Transverse colon (tissue), 4 donors: ENCODE results near the gene PRG3. TPM values are rescaled to one million over a fixed set of nuclear protein-coding genes. Genes with fewer than 3 reads are reported as not detected.

Experiments used
- DNase-seq: peaks from one replicate; pipeline ENCODE4 v3.0.0-alpha.2; 2019
- H3K27ac ChIP-seq, 4 donors: fragments of 200-600 bp; sonication (generic); 2 replicates each; pipeline ENCODE4 v1.5.1; 2016 to 2018; ENCODE audit warnings: inconsistent platforms in 4 of 4
- H3K27me3 ChIP-seq: fragments of 200-600 bp; sonication (generic); 2 replicates; pipeline ENCODE4 v1.5.1; 2017; ENCODE audit warnings: inconsistent platforms
- H3K36me3 ChIP-seq, 4 donors: fragments of 200-600 bp; sonication (generic); 2 replicates each; pipeline ENCODE4 v1.5.1; 2017 to 2019; ENCODE audit warnings: inconsistent platforms in 4 of 4
- H3K4me1 ChIP-seq, 4 donors: fragments of 200-600 bp; sonication (generic); 2 replicates each; pipeline ENCODE4 v1.5.1; 2017 to 2020; ENCODE audit warnings: inconsistent platforms in 4 of 4
- H3K4me3 ChIP-seq, 4 donors: fragments of 200-600 bp; sonication (generic); 1 replicate in 1 of 4; 2 replicates in 3 of 4; pipeline versions ENCODE4 v1.5.1 to v1.6.1; 2017 to 2019; ENCODE audit warnings: inconsistent platforms in 4 of 4
- H3K9me3 ChIP-seq, 2 donors: fragments of 200-600 bp; sonication (generic); 2 replicates each; pipeline ENCODE4 v1.5.1; 2017 to 2019; ENCODE audit warnings: inconsistent platforms in 2 of 2
- CTCF ChIP-seq, 5 experiments: fragments of 200-600 bp in 3 of 5; fragments of 450-650 bp in 2 of 5; sonication (generic) in 3 of 5; IDR thresholded peaks; 1 replicate in 2 of 5; 2 replicates in 3 of 5; pipeline ENCODE4 v1.5.1; 2016 to 2017; ENCODE audit warnings: antibody characterized with exemption in 5 of 5, inconsistent platforms in 3 of 5, mild to moderate bottlenecking in 2 of 5, moderate library complexity in 1 of 5
- EP300 ChIP-seq: sonication (generic); formaldehyde crosslinking; IDR thresholded peaks from one replicate; pipeline ENCODE4 v1.6.1; 2017; ENCODE audit warnings: antibody characterized with exemption, low read depth
- POLR2A ChIP-seq: fragments of 450-650 bp; IDR thresholded peaks from one replicate; pipeline ENCODE4 v1.6.1; 2016; ENCODE audit warnings: antibody characterized with exemption, mild to moderate bottlenecking, moderate library complexity
- POLR2AphosphoS5 ChIP-seq, 3 donors: sonication (generic); formaldehyde crosslinking; IDR thresholded peaks; one replicate each; pipeline ENCODE4 v1.6.1; 2016; ENCODE audit warnings: antibody characterized with exemption in 3 of 3
- WGBS, 2 donors: methylation state at CpG; one replicate each; pipeline ENCODE4 v1.1.5; 2018; ENCODE audit warnings: low coverage in 1 of 2; 5-methylcytosine and 5-hydroxymethylcytosine counted together
- in situ Hi-C, 4 donors: fragments of 200-750 bp; cut with MboI; loops; one replicate each; pipeline versions ENCODE4 v1.15.0 to v1.15.1; 2017; ENCODE audit warnings: low sequenced_read_pairs in 3 of 4, low pct_ligation_motif_present in 1 of 4, low pct_unique_long_range_greater_than_20kb in 1 of 4
- intact Hi-C: fragments of 100-400 bp; cut with DNase I; formaldehyde crosslinking; loops from one replicate; pipeline ENCODE4 v1.15.1; 2023; ENCODE audit warnings: low total_unique reads
- total RNA-seq, 4 donors: library from RNA; depleted of rRNA; stranded (reverse); fragments of >200 nt; gene quantifications; one replicate each; pipeline ENCODE4 v1.1.0, GENCODE V29; 2016

The PRG3 gene
- total RNA-seq, 4 donors from 2014 or later = not detected

GRCh38 chr11:57373146-57373545 lies 7.8 kb downstream of the PRG3 start:
- no peaks in the 10 kb centered on the region for H3K9me3 ChIP-seq
- H3K4me1 ChIP-seq = no peaks in the 10 kb centered on the region
- in situ Hi-C loops = no loop called here
- H3K4me3 ChIP-seq = no peak overlapping the region
- no peaks in the 10 kb centered on the region for H3K36me3 ChIP-seq
- 48 to 80% methylated on average over 1 to 3 of the region's 3 CpGs for WGBS, 2 donors
- H3K27me3 ChIP-seq = no peaks in the 10 kb centered on the region
- intact Hi-C loops = no loop called here
- no peak for TF ChIP-seq EP300
- TF ChIP-seq CTCF (IDR thresholded peaks at IDR 0.05) = no peak
- no peak for TF ChIP-seq POLR2AphosphoS5 (IDR thresholded peaks at IDR 0.05)
- no peak for TF ChIP-seq POLR2A
- no peak for DNase-seq
- H3K27ac ChIP-seq = no peak overlapping the region

DNA sequence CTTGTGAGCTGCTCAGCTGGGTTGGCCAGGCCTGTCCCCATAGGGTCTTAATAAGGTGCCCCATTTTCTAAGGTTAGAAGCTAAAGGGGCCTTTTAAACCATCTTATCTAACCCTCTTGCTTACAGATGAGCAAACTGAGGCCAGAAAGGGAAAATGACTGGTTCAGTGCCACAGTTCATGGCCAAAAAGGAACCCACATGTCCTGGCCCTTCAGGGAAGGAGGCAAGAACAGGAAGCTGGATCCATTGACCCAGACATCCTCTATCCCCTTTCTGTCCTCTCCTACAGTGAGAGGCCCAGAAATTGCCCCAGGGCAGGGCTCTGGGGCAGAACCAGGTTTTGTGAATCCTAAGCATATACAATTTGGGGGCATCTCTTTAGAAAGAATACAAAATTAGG lies 10.0 kb downstream of the PRG3 start:
- Histone ChIP-seq H3K4me1 (no peaks in the 10 kb centered on the region), H3K9me3 (no peaks in the 10 kb centered on the region), H3K27ac (no peak overlapping the region), H3K27me3 (no peaks in the 10 kb centered on the region), H3K36me3 (no peaks in the 10 kb centered on the region), H3K4me3 (no peak overlapping the region)
- TF ChIP-seq POLR2AphosphoS5 (IDR thresholded peaks at IDR 0.05) (no peak), POLR2A (no peak), EP300 (no peak), CTCF (IDR thresholded peaks at IDR 0.05) (no peak)
- in situ Hi-C loops = no loop called here
- DNase-seq = no peak
- intact Hi-C loops = no loop called here

GRCh38 chr11:57370251-57370650 lies 10.7 kb downstream of the PRG3 start:
- Histone ChIP-seq H3K9me3 (no peaks in the 10 kb centered on the region), H3K4me3 (no peak overlapping the region), H3K27me3 (no peaks in the 10 kb centered on the region), H3K4me1 (no peaks in the 10 kb centered on the region), H3K27ac (no peak overlapping the region), H3K36me3 (no peaks in the 10 kb centered on the region)
- WGBS, 2 donors = 87% methylated on average over 7 of the region's 7 CpGs; no CpG with 5 or more reads in 1 of the 2 donors
- in situ Hi-C loops = no loop called here
- TF ChIP-seq CTCF (IDR thresholded peaks at IDR 0.05) (no peak), EP300 (no peak), POLR2A (no peak), POLR2AphosphoS5 (IDR thresholded peaks at IDR 0.05) (no peak)
- intact Hi-C loops = no loop called here
- DNase-seq = no peak

- Histone ChIP-seq H3K36me3 (no peaks in the 10 kb centered on the region), H3K4me3 (no peak overlapping the region), H3K27me3 (no peaks in the 10 kb centered on the region), H3K4me1 (no peaks in the 10 kb centered on the region), H3K27ac (no peak overlapping the region), H3K9me3 (no peaks in the 10 kb centered on the region)
- TF ChIP-seq EP300 (no peak), CTCF (IDR thresholded peaks at IDR 0.05) (no peak), POLR2A (no peak), POLR2AphosphoS5 (IDR thresholded peaks at IDR 0.05) (no peak)
- DNase-seq = no peak
- in situ Hi-C loops (no loop called here), intact Hi-C loops (no loop called here)
- 70% methylated on average over 5 of the region's 5 CpGs; no CpG with 5 or more reads in 1 of the 2 donors for WGBS, 2 donors
Observed at GRCh38 chr11:57368845-57369232, 12.1 kb downstream of the PRG3 start.
